ENCODE data around the gene SUGCT.

GRCh38 chr7:40742270-40742669 is 607.5 kb downstream of the SUGCT start:
- TF ChIP-seq ZBTB33 (CRISPR knock-in tag; IDR thresholded peaks at IDR 0.05) = no peak
- TF ChIP-seq RAD51 (IDR thresholded peaks at IDR 0.05; ENCODE audit: borderline replicate concordance, low read depth) = no peak
- no peak for TF ChIP-seq NR3C1 (CRISPR knock-in tag; IDR thresholded peaks at IDR 0.05)
- TF ChIP-seq NCOA1 (IDR thresholded peaks at IDR 0.05; ENCODE audit: low read depth) = no peak
- no peak for TF ChIP-seq PKNOX1 (IDR thresholded peaks at IDR 0.05)
- no peak for TF ChIP-seq POLR2A (conservative IDR thresholded peaks at IDR 0.05)
- no peak for TF ChIP-seq MEF2A (IDR thresholded peaks at IDR 0.05; ENCODE audit: control insufficient read depth, low read depth, low read length)
- no peak for TF ChIP-seq GATA2 (CRISPR knock-in tag; IDR thresholded peaks at IDR 0.05)
- TF ChIP-seq TRIM28 (IDR thresholded peaks at IDR 0.05) = no peak
- TF ChIP-seq NFXL1 (CRISPR knock-in tag; IDR thresholded peaks at IDR 0.05) = no peak
- no peak for TF ChIP-seq ZNF121 (CRISPR knock-in tag; conservative IDR thresholded peaks at IDR 0.05)
- no peak for TF ChIP-seq HLTF (IDR thresholded peaks at IDR 0.05)
- TF ChIP-seq CTCF (IDR thresholded peaks at IDR 0.05 in 2 of 3, conservative IDR thresholded peaks at IDR 0.05 in 1 of 3; ENCODE audit: insufficient read depth in 2 of 3, low read depth in 1 of 3, low read length in 3 of 3) = no peak

Data from K562 (cell line).